ENCODE data around the gene FURIN.

- TF ChIP-seq GATA3 (IDR thresholded peaks at IDR 0.05; ENCODE audit: low read depth, low read length) (no peak), GATA2 (IDR thresholded peaks at IDR 0.05; ENCODE audit: low read depth, low read length) (no peak)
Measured at GRCh38 chr15:90865702-90866101, 2.7 kb upstream of the FURIN start.

Measured in SH-SY5Y (cell line).